Vagina (tissue), 2 donors: ENCODE results near the gene FAM78B. TPM values are rescaled to one million over a fixed set of nuclear protein-coding genes. Genes with fewer than 3 reads are reported as not detected.

ENCODE experiments used
- DNase-seq, 2 donors: peaks; one replicate each; pipeline ENCODE4 v3.0.0-alpha.2; 2017; ENCODE audit errors: extremely low spot score in 2 of 2
- H3K27ac ChIP-seq: fragments of 200-600 bp; sonication (generic); one replicate; pipeline ENCODE4 v1.5.1; 2019
- H3K27me3 ChIP-seq: fragments of 200-600 bp; sonication (generic); one replicate; pipeline ENCODE4 v1.5.1; 2019
- H3K36me3 ChIP-seq, 2 donors: fragments of 200-600 bp; sonication (generic); one replicate each; pipeline ENCODE4 v1.5.1; 2017 to 2019
- H3K4me1 ChIP-seq: fragments of 200-600 bp; sonication (generic); one replicate; pipeline ENCODE4 v1.5.1; 2019
- H3K4me3 ChIP-seq, 2 donors: fragments of 200-600 bp; sonication (generic); 1 replicate in 1 of 2; 2 replicates in 1 of 2; pipeline ENCODE4 v1.5.1; 2016 to 2019
- H3K9me3 ChIP-seq: fragments of 200-600 bp; sonication (generic); one replicate; pipeline ENCODE4 v1.5.1; 2019
- POLR2A ChIP-seq, 2 donors: fragments of 450-650 bp; IDR thresholded peaks; one replicate each; pipeline ENCODE4 v1.6.1; 2017; ENCODE audit warnings: antibody characterized with exemption in 2 of 2, mild to moderate bottlenecking in 2 of 2, moderate library complexity in 2 of 2
- POLR2AphosphoS5 ChIP-seq, 2 donors: sonication (generic); formaldehyde crosslinking; IDR thresholded peaks; one replicate each; pipeline ENCODE4 v1.9.0; 2017; ENCODE audit warnings: antibody characterized with exemption in 2 of 2, mild to moderate bottlenecking in 2 of 2, low read depth in 1 of 2; ENCODE audit not compliant: insufficient read depth in 1 of 2
- intact Hi-C: fragments of 100-400 bp; cut with DNase I; formaldehyde crosslinking; loops from one replicate; pipeline ENCODE4 v1.15.1; 2023
- total RNA-seq: library from RNA; depleted of rRNA; stranded (reverse); fragments of >200 nt; gene quantifications from one replicate; pipeline ENCODE4 v1.2.3, GENCODE V29; 2016
- TF ChIP-seq, protein P1 (sequence below), 3 experiments: fragments of 450-650 bp in 2 of 3; fragments of 200-600 bp in 1 of 3; sonication (generic) in 1 of 3; IDR thresholded peaks; one replicate each; pipeline ENCODE4 v1.5.1; 2017 to 2019; ENCODE audit warnings: antibody characterized with exemption in 3 of 3, mild to moderate bottlenecking in 2 of 3, moderate library complexity in 2 of 3

The FAM78B gene
- total RNA-seq, 1 donor from 2014 or later: 4.4 TPM

- intact Hi-C loops: no loop called here
- Histone ChIP-seq H3K27me3 (no peaks in the 10 kb centered on the region), H3K4me1 (no peaks in the 10 kb centered on the region), H3K27ac (no peak overlapping the region), H3K4me3 (no peak overlapping the region), H3K36me3 (no peaks in the 10 kb centered on the region), H3K9me3 (no peaks in the 10 kb centered on the region)
- TF ChIP-seq POLR2AphosphoS5 (IDR thresholded peaks at IDR 0.05; ENCODE audit: insufficient read depth in 1 of 2, low read depth in 1 of 2) (no peak), POLR2A (IDR thresholded peaks at IDR 0.05) (no peak)
- TF ChIP-seq, protein P1, sequence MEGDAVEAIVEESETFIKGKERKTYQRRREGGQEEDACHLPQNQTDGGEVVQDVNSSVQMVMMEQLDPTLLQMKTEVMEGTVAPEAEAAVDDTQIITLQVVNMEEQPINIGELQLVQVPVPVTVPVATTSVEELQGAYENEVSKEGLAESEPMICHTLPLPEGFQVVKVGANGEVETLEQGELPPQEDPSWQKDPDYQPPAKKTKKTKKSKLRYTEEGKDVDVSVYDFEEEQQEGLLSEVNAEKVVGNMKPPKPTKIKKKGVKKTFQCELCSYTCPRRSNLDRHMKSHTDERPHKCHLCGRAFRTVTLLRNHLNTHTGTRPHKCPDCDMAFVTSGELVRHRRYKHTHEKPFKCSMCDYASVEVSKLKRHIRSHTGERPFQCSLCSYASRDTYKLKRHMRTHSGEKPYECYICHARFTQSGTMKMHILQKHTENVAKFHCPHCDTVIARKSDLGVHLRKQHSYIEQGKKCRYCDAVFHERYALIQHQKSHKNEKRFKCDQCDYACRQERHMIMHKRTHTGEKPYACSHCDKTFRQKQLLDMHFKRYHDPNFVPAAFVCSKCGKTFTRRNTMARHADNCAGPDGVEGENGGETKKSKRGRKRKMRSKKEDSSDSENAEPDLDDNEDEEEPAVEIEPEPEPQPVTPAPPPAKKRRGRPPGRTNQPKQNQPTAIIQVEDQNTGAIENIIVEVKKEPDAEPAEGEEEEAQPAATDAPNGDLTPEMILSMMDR (IDR thresholded peaks at IDR 0.05): no peak
- no peak for DNase-seq
Measured at GRCh38 chr1:166193057-166193698, 26.4 kb upstream of the FAM78B start.

DNA sequence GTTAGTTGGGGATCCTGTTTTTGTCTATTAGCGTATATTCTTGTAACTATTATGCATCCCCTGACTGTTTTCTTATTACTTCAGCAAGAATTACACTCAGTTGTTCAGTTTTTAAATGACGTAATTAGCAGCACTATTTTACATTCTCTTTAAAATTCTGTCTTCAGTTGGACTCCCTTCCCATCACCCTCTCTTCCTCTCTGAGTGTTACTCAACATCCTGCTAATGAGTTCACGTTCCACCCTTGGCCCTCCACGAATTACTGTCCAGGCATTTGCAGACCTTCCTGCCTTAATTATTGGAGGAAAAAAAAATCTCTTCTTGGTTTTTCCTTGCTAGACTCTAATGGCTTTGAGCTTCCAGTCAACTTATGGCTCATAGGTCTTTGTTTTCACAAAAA is 23.6 kb upstream of the FAM78B start:
- no peaks in the 10 kb centered on the region for H3K9me3 ChIP-seq
- no peaks in the 10 kb centered on the region for H3K27me3 ChIP-seq
- H3K27ac ChIP-seq: no peak overlapping the region
- no peak for DNase-seq
- intact Hi-C loops: no loop called here
- no peaks in the 10 kb centered on the region for H3K4me1 ChIP-seq
- no peak overlapping the region for H3K4me3 ChIP-seq
- H3K36me3 ChIP-seq: no peaks in the 10 kb centered on the region
- TF ChIP-seq, protein P1 (IDR thresholded peaks at IDR 0.05): no peak
- TF ChIP-seq POLR2AphosphoS5 (IDR thresholded peaks at IDR 0.05; ENCODE audit: insufficient read depth in 1 of 2, low read depth in 1 of 2) (no peak), POLR2A (IDR thresholded peaks at IDR 0.05) (no peak)

DNA sequence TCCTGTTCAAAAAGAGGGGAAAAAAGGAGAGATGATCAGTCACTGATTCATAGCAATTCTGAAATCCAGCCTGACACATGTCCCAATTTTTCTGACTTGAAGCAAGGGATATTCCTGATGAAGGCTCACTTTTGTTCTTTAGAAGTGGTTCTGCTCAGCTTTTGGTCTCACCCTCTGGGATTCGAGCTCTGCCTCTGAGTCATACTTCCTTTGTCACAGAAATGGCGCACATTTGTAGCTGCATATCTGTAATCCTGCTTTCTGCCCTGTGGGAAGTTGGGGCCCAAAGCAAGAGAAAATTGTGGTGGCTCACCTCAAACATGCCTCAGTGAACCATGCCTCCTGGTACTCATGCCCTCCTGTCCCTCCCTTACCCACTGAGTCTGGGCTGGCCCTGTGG is 22.3 kb upstream of the FAM78B start:
- Histone ChIP-seq H3K9me3 (no peaks in the 10 kb centered on the region), H3K27me3 (no peaks in the 10 kb centered on the region), H3K36me3 (no peaks in the 10 kb centered on the region), H3K27ac (no peak overlapping the region), H3K4me1 (no peaks in the 10 kb centered on the region), H3K4me3 (no peak overlapping the region)
- intact Hi-C loops: no loop called here
- TF ChIP-seq POLR2A (IDR thresholded peaks at IDR 0.05): no peak
- TF ChIP-seq, protein P1 (IDR thresholded peaks at IDR 0.05): no peak
- TF ChIP-seq POLR2AphosphoS5 (IDR thresholded peaks at IDR 0.05; ENCODE audit: insufficient read depth in 1 of 2, low read depth in 1 of 2): no peak
- DNase-seq: no peak

DNA sequence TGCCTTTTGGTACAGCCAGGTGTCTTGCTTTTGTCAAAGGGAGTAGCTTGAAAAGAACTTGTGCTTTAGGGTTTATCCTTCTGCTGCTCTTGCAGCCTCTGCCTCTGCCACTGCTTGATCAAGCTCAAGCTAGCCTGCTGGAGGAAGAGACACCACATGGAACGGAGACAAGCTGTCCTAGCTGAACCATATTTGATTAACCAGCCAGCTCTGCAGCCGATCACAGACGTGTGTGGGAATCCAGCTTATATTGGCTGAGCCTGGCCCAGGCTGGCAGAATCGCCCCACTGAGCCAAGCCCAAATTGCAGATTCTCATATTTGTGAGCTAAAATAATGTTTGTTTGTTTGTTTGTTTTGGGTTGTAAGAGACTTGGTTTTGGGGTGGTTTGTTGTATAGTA is 18.7 kb upstream of the FAM78B start:
- Histone ChIP-seq H3K9me3 (no peaks in the 10 kb centered on the region), H3K27me3 (no peaks in the 10 kb centered on the region), H3K27ac (no peak overlapping the region), H3K4me1 (no peaks in the 10 kb centered on the region), H3K36me3 (no peaks in the 10 kb centered on the region), H3K4me3 (no peak overlapping the region)
- intact Hi-C loops: no loop called here
- TF ChIP-seq POLR2A (IDR thresholded peaks at IDR 0.05) (no peak), POLR2AphosphoS5 (IDR thresholded peaks at IDR 0.05; ENCODE audit: insufficient read depth in 1 of 2, low read depth in 1 of 2) (no peak)
- TF ChIP-seq, protein P1 (IDR thresholded peaks at IDR 0.05): no peak
- no peak for DNase-seq

GRCh38 chr1:166184897-166185296 is 18.1 kb upstream of the FAM78B start:
- H3K27me3 ChIP-seq: no peaks in the 10 kb centered on the region
- intact Hi-C loops: no loop called here
- no peaks in the 10 kb centered on the region for H3K4me1 ChIP-seq
- no peak for DNase-seq
- no peaks in the 10 kb centered on the region for H3K9me3 ChIP-seq
- no peak overlapping the region for H3K4me3 ChIP-seq
- no peak overlapping the region for H3K27ac ChIP-seq
- H3K36me3 ChIP-seq: no peaks in the 10 kb centered on the region
- TF ChIP-seq POLR2AphosphoS5 (IDR thresholded peaks at IDR 0.05; ENCODE audit: insufficient read depth in 1 of 2, low read depth in 1 of 2): no peak
- no peak for TF ChIP-seq POLR2A (IDR thresholded peaks at IDR 0.05)
- TF ChIP-seq, protein P1 (IDR thresholded peaks at IDR 0.05): no peak
